K562 (cell line): ENCODE measurements around the gene CCDC9. TPM values are rescaled to one million over a fixed set of nuclear protein-coding genes. Genes with fewer than 3 reads are reported as not detected.

Experiments
- ATAC-seq: fragments of 200-7000 bp; cut with Tn5 transposase; 3 replicates; pipeline ENCODE4 v1.9.1; 2020; ENCODE audit warnings: moderate library complexity
- BruUV-seq: library from RNA; stranded (reverse); fragments of 400-500 nt; replicated peaks from 2 replicates; lab custom pipeline; 2021; lab: Mats Ljungman, UMichigan
- CTCF ChIA-PET: fragments of 300-600 bp; formaldehyde crosslinking; extraction: SDS; loops from one replicate; lab custom pipeline; 2021; ENCODE audit warnings: low intra/inter-chr PET ratio; lab: Yijun Ruan, JAX
- POLR2A ChIA-PET: fragments of 300-600, 350-650 bp; sonication (Branson Sonifier 250); formaldehyde crosslinking; extraction: SDS; loops from one replicate; lab custom pipeline; 2021; ENCODE audit warnings: antibody characterized with exemption, inconsistent platforms; lab: Yijun Ruan, JAX
- DNase-seq, 4 experiments: peaks; one replicate each; pipeline versions ENCODE4 v3.0.0 to v3.0.0-alpha.2; 2011 to 2018; ENCODE audit warnings: low spot score in 3 of 4, mixed read lengths in 3 of 4; ENCODE audit errors: extremely low read depth in 1 of 4
- FAIRE-seq: peaks from 2 replicates; lab custom pipeline; 2011; peaks lifted over from hg19 to GRCh38; lab: Jason Lieb, UNC
- H2AFZ ChIP-seq: 2 replicates; pipeline ENCODE4 v1.6.0; 2011; ENCODE audit warnings: low read depth, low read length, control low read depth, inconsistent platforms
- H3K27ac ChIP-seq: fragments of 200-600 bp; 3 replicates; pipeline ENCODE4 v1.8.0; 2011; ENCODE audit warnings: low read depth, mild to moderate bottlenecking, control low read depth, inconsistent platforms, low read length, moderate library complexity, mixed read lengths; ENCODE audit errors: extremely low read depth
- H3K27me3 ChIP-seq, 2 experiments: fragments of 300-600 bp in 1 of 2; 2 replicates in 1 of 2; 3 replicates in 1 of 2; pipeline versions ENCODE4 v1.6.0 to v1.8.0; 2011; ENCODE audit warnings: inconsistent platforms in 2 of 2, low read length in 2 of 2, mild to moderate bottlenecking in 1 of 2, mixed read lengths in 1 of 2, moderate library complexity in 1 of 2; ENCODE audit not compliant: control insufficient read depth in 2 of 2, insufficient read depth in 2 of 2
- H3K36me3 ChIP-seq: fragments of 300-600 bp; 3 replicates; pipeline ENCODE4 v1.8.0; 2011; ENCODE audit warnings: mild to moderate bottlenecking, low read length, inconsistent platforms; ENCODE audit not compliant: control insufficient read depth, insufficient read depth
- H3K4me1 ChIP-seq, 2 experiments: fragments of 200-600 bp in 1 of 2; replicated peaks in 1 of 2; 2 replicates in 1 of 2; 3 replicates in 1 of 2; pipeline versions ENCODE4 v1.5.1 to v1.8.0; 2011; ENCODE audit warnings: inconsistent platforms in 2 of 2, low read length in 2 of 2, mild to moderate bottlenecking in 1 of 2, mixed read lengths in 1 of 2, moderate library complexity in 1 of 2; ENCODE audit not compliant: control insufficient read depth in 2 of 2, insufficient read depth in 2 of 2
- H3K4me2 ChIP-seq: 2 replicates; pipeline ENCODE4 v1.6.1; 2011; ENCODE audit warnings: low read length, control low read depth, inconsistent platforms, mixed read lengths; ENCODE audit not compliant: insufficient read depth
- H3K4me3 ChIP-seq: fragments of 200-600 bp; sonication (generic), shearing (Covaris generic); 2 replicates; pipeline ENCODE4 v1.5.1; 2016; ENCODE audit warnings: control low read depth, inconsistent platforms
- H3K79me2 ChIP-seq: fragments of 200-600 bp; 3 replicates; pipeline ENCODE4 v1.8.0; 2011; ENCODE audit warnings: low read length, inconsistent platforms; ENCODE audit not compliant: control insufficient read depth, insufficient read depth
- H3K9ac ChIP-seq, 2 experiments: 2 replicates each; pipeline versions ENCODE4 v1.6.0 to v1.6.1; 2011; ENCODE audit warnings: low read depth in 2 of 2, low read length in 2 of 2, control low read depth in 1 of 2, inconsistent platforms in 1 of 2, mild to moderate bottlenecking in 1 of 2, mixed read lengths in 1 of 2; ENCODE audit not compliant: insufficient read depth in 1 of 2
- H3K9me1 ChIP-seq: one replicate; pipeline ENCODE4 v1.6.0; 2011; ENCODE audit warnings: inconsistent platforms, mild to moderate bottlenecking, low read length, moderate library complexity; ENCODE audit not compliant: control insufficient read depth, insufficient read depth
- H3K9me3 ChIP-seq: replicated peaks from 2 replicates; pipeline ENCODE4 v1.5.1; 2011; ENCODE audit warnings: low read depth, low read length, inconsistent platforms; ENCODE audit not compliant: control insufficient read depth, insufficient read depth
- H4K20me1 ChIP-seq: replicated peaks from 2 replicates; pipeline ENCODE4 v1.6.1; 2011; ENCODE audit warnings: low read length, inconsistent platforms, mixed read lengths; ENCODE audit not compliant: control insufficient read depth, insufficient read depth
- C11orf30 ChIP-seq: fragments of 450-650 bp; IDR thresholded peaks from 2 replicates; pipeline ENCODE4 v1.6.1; 2016; ENCODE audit warnings: low read depth, mild to moderate bottlenecking
- HDAC1 ChIP-seq, 2 experiments: fragments of 450-650 bp; IDR thresholded peaks; 2 replicates each; pipeline ENCODE4 v1.6.1; 2016 to 2017; ENCODE audit warnings: inconsistent platforms in 1 of 2, mild to moderate bottlenecking in 1 of 2, moderate library complexity in 1 of 2
- HDAC2 ChIP-seq: fragments of 450-650 bp; IDR thresholded peaks from 2 replicates; pipeline ENCODE4 v1.6.1; 2016; ENCODE audit warnings: mild to moderate bottlenecking
- KDM1A ChIP-seq, 2 experiments: fragments of 450-650 bp; IDR thresholded peaks; 2 replicates each; pipeline ENCODE4 v1.6.1; 2016; ENCODE audit warnings: mild to moderate bottlenecking in 2 of 2
- MTA3 ChIP-seq: fragments of 450-650 bp; formaldehyde crosslinking; IDR thresholded peaks from 2 replicates; pipeline ENCODE4 v1.6.1; 2017; ENCODE audit warnings: mild to moderate bottlenecking, borderline replicate concordance
- RCOR1 ChIP-seq, 2 experiments: IDR thresholded peaks; 2 replicates each; pipeline ENCODE4 v1.6.1; 2012; ENCODE audit warnings: low read depth in 2 of 2, low read length in 2 of 2, borderline replicate concordance in 1 of 2, improper control_type of control experiment in 1 of 2
- SMARCA5 ChIP-seq: fragments of 450-650 bp; IDR thresholded peaks from 2 replicates; pipeline ENCODE4 v1.6.1; 2016
- SMARCC2 ChIP-seq: fragments of 450-650 bp; IDR thresholded peaks from 2 replicates; pipeline ENCODE4 v1.6.1; 2017; ENCODE audit warnings: antibody characterized with exemption, moderate library complexity, mild to moderate bottlenecking, low read depth
- ZNF133 ChIP-seq: fragments of 250-450 bp; sonication (Bioruptor Pico); IDR thresholded peaks from 2 replicates; pipeline ENCODE4 v1.4.0; 2020; ENCODE audit warnings: mild to moderate bottlenecking
- ZNF146 ChIP-seq: IDR thresholded peaks from one replicate; pipeline ENCODE4 v1.6.1; 2018; ENCODE audit warnings: missing compliant biosample characterization; ENCODE audit not compliant: unreplicated experiment
- ZNF316 ChIP-seq: fragments of 450-650 bp; IDR thresholded peaks from 2 replicates; pipeline ENCODE4 v1.6.1; 2016
- WGBS: fragments of 100-300 bp; shearing (Covaris generic); methylation state at CpG from one replicate; pipeline ENCODE4 v1.1.6; 2016; ENCODE audit warnings: low coverage, mixed read lengths; ENCODE audit not compliant: insufficient coverage; ENCODE audit errors: missing lambda C conversion rate; 5-methylcytosine and 5-hydroxymethylcytosine counted together
- in situ Hi-C: fragments of 300-500 bp; cut with MboI; formaldehyde crosslinking; loops from 4 replicates; pipeline ENCODE4 v1.15.0; 2018; ENCODE audit warnings: inconsistent platforms, mixed read lengths
- intact Hi-C: fragments of 100-400 bp; cut with micrococcal nuclease; formaldehyde crosslinking; loops from 2 replicates; pipeline ENCODE4 v1.14.2; 2022
- polyA plus RNA-seq, 8 experiments: library from polyadenylated mRNA; depleted of rRNA in 4 of 8; stranded (reverse) in 5 of 8; unstranded in 3 of 8; fragments of >200 nt; fragmentation: Nextera tagmentation in 2 of 8; fragmentation: Illumina TruSeq in 1 of 8; extraction: Ambion mirVana in 2 of 8; extraction: Trizol in 1 of 8; gene quantifications; 2 replicates each; pipeline versions ENCODE4 v1.2.1 to v1.2.3, GENCODE V29; 2011 to 2014; ENCODE audit warnings: inconsistent platforms in 1 of 8, missing spikeins in 1 of 8
- total RNA-seq, 7 experiments: library from RNA; depleted of rRNA in 6 of 7; stranded (reverse); fragments of >200 nt in 6 of 7; fragmentation: Illumina TruSeq in 2 of 7; extraction: Trizol in 2 of 7; gene quantifications; 2 replicates each; pipeline versions ENCODE4 v1.2.1 to v1.2.3, GENCODE V29; 2011 to 2021; ENCODE audit warnings: low replicate concordance in 1 of 7
- TF ChIP-seq, protein P1 (sequence below): sonication (generic); formaldehyde crosslinking; IDR thresholded peaks from 2 replicates; pipeline ENCODE4 v1.9.0; 2022; ENCODE audit warnings: mild to moderate bottlenecking, missing genetic modification reagents

Gene CCDC9
- total and polyA plus RNA-seq, 9 of the 15 experiments (the other 6 are each of a cell fraction or from before 2014, with no cell fraction given) = 0.23 to 38.6 (median 8.4) TPM

DNA sequence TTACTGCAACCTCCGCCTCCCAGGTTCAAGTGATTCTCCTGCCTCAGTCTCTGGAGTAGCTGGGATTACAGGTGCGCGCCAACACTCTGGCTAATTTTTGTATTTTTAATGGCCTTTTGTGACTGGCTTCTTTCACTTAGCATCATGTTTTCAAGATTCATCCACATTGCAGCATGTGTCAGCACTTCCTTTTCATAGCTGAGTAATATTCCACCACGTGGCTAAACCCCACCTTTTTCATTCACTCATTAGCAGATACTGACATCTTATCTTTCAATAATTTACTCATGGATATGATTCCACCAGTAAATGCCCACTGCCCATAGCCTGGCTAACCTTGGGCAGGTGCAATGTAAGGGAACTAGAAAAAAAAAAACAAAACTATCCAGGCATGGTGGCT, 60.2 kb downstream of the CCDC9 start:
- no TSS peak for BruUV-seq
- in situ Hi-C loops (no loop called here), intact Hi-C loops (no loop called here)
- no peak overlapping the region for H2AFZ ChIP-seq
- no peak for ATAC-seq
- H3K9me3 ChIP-seq = no peaks in the 10 kb centered on the region
- H3K9ac ChIP-seq = no peak overlapping the region
- H4K20me1 ChIP-seq = no peaks in the 10 kb centered on the region
- H3K4me3 ChIP-seq = no peak overlapping the region
- H3K27ac ChIP-seq = no peak overlapping the region
- ChIA-PET POLR2A (interaction anchor here (1.5 kb wide), 1 partner anchor 13 kb away, joined by 5 read pairs; no protein-coding TSS in a partner anchor), CTCF (no interaction called here)
- no peak for DNase-seq
- H3K36me3 ChIP-seq = no peaks in the 10 kb centered on the region
- no peak overlapping the region for H3K4me2 ChIP-seq
- 75% methylated on average over 4 of the region's 4 CpGs for WGBS
- H3K4me1 ChIP-seq = peaks cover 11 to 27% of the 10 kb centered on the region in 2 experiments; a peak in 4 of 5 replicates
- FAIRE-seq = no peak
- H3K9me1 ChIP-seq = no peaks in the 10 kb centered on the region
- no peaks in the 10 kb centered on the region for H3K79me2 ChIP-seq
- H3K27me3 ChIP-seq = no peaks in the 10 kb centered on the region
- TF ChIP-seq C11orf30 = 0 out of 2 replicates have a peak, but pooled peaks have one; percentile 12
- TF ChIP-seq, protein P1, sequence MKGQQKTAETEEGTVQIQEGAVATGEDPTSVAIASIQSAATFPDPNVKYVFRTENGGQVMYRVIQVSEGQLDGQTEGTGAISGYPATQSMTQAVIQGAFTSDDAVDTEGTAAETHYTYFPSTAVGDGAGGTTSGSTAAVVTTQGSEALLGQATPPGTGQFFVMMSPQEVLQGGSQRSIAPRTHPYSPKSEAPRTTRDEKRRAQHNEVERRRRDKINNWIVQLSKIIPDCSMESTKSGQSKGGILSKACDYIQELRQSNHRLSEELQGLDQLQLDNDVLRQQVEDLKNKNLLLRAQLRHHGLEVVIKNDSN (CRISPR knock-in tag) = 0 out of 2 replicates have a peak, but pooled peaks have one; percentile 16
- TF ChIP-seq HDAC2 = 0 out of 2 replicates have a peak, but pooled peaks have one; percentile 13
- TF ChIP-seq HDAC1 (IDR thresholded peaks at IDR 0.05) = no peak
- TF ChIP-seq KDM1A (IDR thresholded peaks at IDR 0.05) = 0 out of 4 replicates have a peak, but pooled peaks of 1 of the 2 experiments have one; percentile 31
- TF ChIP-seq SMARCC2 = no peak
- TF ChIP-seq ZNF316 = peak; percentile 66
- no peak for TF ChIP-seq MTA3
- 0 out of 4 replicates have a peak, but pooled peaks of 1 of the 2 experiments have one; percentile 9 for TF ChIP-seq RCOR1 (IDR thresholded peaks at IDR 0.05; ENCODE audit: borderline replicate concordance in 1 of 2, low read depth in 2 of 2, low read length in 2 of 2)
- TF ChIP-seq ZNF146 (CRISPR knock-in tag) = peak; percentile 99
- peak; percentile 47; the same call in 1 of the 2 replicates for TF ChIP-seq SMARCA5
- no peak for TF ChIP-seq ZNF133
